GM19099 (cell line): Measurements from ENCODE around the gene ROR1.

ENCODE experiments used
- POLR2A ChIP-seq: IDR thresholded peaks from 3 replicates; pipeline ENCODE4 v1.6.1; 2011; ENCODE audit warnings: low read depth; ENCODE audit not compliant: insufficient read length; ENCODE audit errors: extremely low read depth

Gene ROR1

DNA sequence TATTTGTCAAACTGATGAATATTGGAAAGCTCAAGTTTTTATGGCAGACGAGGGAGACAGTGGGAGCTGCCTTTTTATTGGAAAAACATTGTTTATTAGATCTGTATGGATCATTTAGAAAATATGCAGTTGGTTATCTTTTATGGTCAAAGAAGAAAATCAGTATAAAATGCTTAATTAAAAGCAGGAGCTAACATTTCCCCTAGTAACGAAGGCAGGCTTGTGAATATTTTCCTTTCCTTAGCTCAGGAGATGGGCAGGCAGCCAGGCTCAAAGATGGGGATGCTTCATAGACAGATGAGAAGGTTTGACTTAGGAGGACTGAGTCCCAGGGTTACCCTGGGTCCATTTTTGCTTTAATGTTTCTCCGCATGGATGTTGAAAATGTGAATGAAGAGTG is 26.0 kb downstream of the ROR1 start:
- no peak for TF ChIP-seq POLR2A

DNA sequence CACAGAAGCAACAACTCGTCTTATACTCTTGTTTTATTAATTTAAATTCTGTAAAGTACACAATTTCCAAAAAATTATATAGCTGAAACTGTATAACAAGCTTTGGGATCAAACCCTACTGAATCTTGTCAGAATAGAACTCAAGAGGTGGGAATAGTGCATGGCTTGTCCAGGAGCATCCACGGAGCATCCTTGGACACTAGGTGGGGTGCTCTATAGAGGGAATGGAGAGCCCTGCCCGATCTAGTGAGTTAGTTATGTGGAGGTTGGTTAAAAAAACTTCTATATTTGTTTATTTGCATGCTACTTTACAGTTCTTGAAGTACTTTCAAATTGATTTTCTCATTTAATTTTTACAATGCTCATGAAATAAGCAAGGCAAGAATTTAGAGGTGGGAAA is 28.3 kb downstream of the ROR1 start:
- no peak for TF ChIP-seq POLR2A

DNA sequence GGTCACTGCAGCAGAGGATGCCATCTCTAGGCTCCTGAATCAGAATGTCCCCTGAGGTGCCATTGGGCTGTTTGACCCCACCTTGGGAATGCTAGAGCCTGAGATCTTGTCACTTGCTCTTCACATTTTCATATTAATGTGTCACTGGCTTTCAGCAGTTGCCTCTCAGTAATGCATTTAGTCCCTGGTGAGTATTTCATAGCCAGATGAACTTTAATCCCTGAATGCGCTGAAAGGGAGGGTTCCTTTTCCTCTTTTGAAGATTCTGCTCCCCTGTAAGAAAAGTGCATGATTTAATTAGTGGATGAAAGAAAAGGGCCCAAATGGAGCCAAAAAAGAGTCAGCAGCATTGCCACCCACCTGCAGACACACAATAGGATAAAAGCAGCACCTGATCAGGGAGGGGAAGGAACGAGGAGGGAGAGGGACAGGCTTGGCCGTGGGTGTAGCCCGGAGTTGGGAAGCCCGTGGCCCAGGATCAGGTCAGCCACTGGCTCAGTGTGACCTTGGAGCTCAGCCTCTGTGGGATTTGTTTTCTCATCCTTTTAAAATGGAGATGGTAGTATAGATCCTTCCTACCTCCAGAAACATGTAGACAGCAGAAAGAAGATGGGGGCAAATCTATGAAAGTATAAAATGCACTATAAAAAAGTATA is 31.1 kb downstream of the ROR1 start:
- TF ChIP-seq POLR2A = no peak

DNA sequence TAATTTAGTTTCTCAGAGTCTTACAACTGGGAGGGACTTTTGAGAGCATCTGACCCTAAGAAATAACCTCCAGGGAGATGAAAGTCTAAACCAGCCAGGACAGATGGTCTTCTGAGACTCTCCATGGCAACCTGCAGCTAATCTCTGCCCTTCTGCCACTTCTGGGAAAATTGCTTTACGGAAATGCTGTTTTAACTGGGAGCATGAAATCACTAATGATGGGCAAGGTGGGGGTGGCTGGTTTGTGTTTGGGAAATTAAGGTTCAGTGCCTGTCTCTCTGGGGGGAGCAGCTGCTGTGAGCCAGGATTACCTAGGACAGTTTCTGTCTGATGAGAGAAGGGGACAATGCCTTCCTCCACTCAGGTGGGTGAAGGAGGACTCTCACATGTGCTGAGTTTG is 33.2 kb downstream of the ROR1 start:
- no peak for TF ChIP-seq POLR2A

DNA sequence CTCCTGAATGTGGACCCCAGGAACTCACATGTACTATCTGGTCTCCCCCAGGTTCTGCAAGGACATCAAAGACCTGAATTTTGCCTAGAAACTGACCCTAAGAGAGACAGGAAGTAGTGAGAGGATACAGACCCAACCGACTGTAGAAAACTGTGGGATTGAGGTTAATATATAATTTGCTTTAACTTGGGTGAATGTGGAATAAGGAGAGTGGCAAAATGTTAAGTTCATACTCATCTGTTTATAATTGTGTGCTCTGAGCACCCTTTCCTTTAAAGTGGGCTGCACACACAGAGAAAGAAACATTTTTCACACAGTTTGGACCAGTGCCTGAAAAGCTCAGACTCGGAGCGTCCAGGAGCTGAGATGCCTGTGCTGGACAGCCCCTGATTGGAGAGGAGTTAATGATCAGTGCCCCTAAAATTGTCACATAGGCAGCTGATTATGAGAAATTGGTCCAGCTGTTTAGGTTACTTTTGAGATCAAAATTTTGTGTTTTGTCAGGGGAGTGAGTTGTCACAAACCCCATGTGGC is 37.2 kb downstream of the ROR1 start:
- TF ChIP-seq POLR2A = no peak

DNA sequence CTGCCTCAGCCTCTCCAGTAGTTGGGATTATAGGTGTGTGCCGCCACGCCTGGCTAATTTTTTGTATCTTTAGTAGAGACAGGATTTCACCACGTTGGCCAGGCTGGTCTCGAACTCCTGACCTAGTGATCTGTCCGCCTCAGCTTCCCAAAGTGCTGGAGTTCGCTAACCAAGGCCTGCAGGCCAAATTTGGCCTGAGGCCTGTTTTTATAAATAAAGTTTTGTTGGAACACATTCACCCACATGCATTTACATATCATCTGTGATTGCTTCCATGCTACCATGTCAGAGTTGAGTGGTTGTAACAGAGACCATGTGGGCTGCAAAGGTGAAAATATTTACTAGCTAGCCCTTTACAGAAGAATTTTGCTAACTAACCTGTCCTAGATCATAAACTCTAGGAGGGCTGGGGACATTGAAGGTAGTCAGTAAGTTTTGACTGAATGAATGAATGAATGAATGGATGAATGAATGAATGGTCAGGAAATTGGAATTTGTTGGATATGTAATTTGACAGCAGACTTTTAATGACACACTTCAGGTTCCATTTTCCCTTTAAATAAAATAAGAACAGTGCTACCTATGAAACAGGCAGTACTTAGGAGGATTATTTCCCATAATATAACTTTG is 38.4 kb downstream of the ROR1 start:
- no peak for TF ChIP-seq POLR2A

DNA sequence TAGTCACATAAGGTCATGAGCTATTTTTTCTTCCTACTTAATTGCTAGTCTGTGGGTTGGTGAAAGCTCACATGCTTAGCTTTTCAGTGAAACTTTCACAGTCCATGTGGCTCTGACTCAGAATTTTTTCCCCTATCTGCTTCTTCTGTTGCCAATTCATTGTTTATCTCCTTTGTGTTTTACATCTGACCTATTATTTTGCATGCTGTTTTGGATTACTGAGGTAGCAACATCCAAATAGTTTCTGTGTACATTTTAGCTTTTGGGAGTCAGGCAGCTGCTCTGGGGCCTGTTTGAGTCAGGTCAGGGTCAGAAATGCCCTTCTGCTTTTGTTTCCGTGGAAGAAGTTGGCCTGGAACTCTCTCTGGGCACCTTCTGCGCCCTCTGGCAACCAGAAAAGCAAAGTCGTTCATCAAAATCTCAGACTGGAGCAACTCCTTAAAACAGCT is 40.0 kb downstream of the ROR1 start:
- no peak for TF ChIP-seq POLR2A

DNA sequence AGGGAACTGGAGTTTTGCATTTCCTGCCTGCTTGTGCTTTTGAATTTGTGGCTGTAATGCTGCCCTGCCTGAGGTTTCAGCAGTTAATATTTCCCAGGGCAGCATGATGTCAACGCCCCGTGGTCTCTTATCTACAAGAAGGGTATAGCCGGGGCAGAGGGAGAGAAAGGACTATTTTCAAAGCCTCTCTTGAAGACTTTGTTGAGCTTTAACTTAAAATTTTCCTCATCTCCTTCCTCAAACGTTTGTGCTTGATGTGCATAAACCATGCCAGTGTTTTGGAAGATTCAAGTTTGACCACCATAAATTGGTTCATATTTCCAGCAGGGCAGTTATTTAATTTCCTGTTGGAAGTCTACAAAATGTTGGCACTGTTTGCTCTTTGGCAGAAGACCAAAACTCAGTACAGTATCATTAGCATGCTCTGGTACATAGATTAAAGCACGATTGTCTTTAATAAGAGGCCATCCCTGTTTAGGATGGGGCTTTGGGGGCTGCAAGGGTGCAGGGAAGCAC is 43.4 kb downstream of the ROR1 start:
- no peak for TF ChIP-seq POLR2A

DNA sequence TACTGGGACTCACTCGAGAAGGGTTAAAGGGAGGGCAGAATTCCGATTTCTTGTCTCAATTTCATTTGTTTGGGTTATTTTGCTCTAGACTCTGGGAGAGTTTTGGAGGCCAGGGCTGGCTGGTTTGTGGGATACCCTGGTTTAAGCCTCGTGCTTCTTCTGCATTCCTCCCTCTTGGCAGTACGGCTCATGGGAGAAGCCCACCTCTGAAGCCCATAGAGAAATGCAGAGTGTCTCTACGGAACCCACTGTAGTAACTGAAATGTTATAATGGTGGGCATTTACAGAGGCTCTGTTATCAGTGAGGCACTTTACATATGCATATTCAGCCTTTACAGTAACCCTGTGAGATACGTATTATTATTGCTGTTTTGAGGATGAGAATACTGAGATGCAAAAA is 43.9 kb downstream of the ROR1 start:
- TF ChIP-seq POLR2A = no peak

DNA sequence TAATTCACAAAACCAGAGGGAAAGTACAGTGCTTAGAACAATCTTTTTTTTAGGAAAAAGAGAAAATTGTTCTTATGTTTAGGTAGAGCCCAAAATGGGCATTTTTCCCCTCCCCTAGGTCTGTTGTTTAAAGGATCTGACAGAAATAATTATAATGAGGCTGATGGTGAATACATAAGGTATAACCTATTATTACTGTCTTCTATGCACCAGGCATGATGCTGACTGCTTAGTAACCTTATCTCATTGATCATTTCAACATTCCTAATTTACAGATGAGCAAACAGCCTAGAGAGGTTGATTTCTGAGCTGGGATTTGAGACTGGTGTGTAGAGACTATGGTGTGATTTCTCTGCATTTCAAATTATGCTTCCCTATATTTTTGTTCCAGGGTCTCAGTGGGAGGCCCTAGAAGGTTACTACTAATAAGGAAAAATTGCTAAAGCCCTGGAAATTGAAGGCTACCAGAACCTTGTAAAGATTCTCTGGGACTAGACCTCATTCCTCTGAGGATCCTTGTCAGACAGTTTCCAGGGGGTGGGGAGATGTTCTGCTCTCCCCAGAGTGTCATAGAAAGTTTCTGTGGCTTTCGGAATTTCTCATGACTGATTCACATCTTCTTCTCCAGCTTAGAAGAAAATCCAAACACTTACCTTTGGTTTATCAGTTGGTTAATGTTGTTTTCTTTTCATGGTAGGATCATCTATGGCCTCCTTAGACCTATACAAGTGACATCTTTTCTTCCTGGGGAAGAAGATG is 44.9 kb downstream of the ROR1 start:
- TF ChIP-seq POLR2A = no peak

DNA sequence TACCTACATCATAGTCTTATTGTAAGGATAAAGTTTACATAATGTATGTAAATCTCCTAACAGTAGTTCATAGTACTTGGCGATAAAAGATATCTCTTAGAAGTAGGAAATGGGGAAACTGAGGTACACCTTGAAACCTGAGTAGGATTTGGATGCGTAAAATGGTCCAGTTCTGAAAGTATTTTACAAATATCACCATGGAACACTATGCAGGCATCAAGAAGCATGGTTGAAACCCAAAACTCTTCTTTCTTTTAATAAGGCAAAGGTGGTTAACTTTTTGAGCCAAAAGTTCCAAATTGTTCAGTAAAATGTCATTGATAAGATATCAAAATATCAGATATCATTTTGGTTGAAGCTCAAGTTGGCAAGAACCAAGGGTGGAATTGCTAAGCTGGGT is 46.0 kb downstream of the ROR1 start:
- no peak for TF ChIP-seq POLR2A

DNA sequence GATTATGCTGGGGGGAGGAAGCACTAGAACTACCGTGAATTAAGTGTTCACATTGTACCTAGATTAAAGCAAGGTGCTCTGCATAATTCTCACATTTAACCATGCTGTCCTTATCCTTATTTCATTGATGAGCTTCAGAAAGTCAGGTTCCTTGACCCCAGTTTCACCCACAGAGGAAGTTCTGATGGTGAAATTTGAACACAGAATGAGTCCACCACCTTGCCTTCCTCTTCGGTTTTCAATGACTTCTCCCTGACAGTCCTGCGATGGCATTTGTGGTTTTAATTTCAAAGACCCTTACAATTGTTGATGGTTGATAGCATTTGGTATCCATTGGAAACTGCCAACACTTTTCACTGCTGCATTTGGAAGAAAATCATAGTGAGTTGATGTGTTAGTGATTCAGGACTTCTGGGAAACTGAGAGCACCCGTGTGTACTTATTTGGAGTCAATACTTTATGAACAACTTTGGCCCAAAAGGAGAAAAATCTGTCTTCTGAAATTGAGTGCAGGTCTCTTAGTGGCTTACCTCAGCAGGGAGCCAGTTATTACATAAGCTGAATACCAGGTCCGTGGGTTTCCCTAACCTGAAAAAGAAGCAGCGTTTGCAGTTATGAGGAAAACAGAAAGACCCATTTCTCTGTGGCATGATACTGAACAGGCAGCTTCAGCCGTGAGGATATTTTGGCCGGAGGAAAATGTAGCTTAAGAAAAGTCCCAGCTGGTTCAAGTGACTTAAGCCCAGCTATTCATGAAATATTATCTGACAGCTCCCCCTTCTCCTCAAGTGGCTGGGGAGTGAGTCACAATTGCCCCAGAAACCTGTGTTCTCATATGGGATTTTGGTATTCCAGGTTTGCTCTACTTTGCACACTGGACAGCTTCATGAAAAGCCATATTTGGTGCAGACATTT is 47.5 kb downstream of the ROR1 start:
- no peak for TF ChIP-seq POLR2A

DNA sequence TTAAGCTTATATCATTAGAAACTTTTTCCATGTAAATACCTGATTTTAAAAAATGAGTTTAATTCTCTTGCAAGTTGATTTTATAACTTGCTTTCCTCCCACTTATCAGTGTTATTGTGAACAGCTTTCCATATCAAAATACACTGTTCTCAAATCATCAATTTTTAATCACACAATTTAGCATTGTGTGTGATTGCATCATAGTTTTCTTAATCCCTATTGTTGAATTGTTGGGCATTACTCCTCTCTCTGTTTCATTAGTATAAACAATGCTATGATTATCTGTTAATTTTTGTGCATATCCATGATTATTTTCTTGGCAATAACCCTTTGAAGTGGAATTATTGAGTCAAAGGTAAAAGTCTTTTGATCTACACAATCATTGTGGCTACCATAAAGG is 48.7 kb downstream of the ROR1 start:
- TF ChIP-seq POLR2A = no peak

DNA sequence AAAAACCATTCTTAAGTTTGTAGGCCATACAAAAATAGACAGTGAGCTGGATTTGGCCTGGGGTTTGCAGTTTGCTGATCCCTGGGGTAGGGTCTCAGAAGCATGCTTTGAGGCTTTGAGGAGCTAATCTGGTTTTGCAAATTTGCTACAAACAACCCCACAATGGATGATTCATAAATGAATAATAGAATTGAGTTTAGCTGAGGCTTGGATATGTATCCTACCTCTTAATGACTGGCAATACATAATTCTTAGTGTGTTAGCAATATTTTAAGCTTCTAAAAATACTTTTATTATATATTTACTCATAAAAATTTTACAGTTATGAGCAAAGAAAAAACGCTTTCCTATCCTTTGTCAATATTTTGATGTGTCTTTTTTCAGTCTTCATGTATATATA is 50.6 kb downstream of the ROR1 start:
- TF ChIP-seq POLR2A = no peak

DNA sequence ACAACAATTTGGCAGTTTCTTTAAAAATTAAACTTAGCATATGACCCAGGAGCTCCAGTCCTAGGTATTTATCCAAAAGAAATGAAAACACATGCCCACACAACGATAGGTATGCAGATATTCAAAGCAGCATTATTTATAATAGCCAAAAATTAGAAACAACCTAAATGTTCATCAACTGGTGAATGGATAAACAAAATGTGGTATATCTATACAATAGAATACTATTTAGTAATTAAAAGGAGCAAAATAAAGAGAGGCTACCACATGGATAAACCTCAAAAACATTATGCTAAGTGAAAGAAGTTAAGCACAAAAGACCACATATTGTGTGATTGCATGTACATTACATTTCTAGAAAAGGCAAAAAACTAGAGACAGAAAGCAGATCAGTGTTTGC is 51.3 kb downstream of the ROR1 start:
- TF ChIP-seq POLR2A = no peak
